SK-N-SH (cell line): ENCODE data around the gene TTC23. TPM values are rescaled to one million over a fixed set of nuclear protein-coding genes. Genes with fewer than 3 reads are reported as not detected.

ENCODE experiments used
- CTCF ChIA-PET: fragments of 300-600, 350-600 bp; formaldehyde crosslinking; extraction: SDS; loops from one replicate; lab custom pipeline; 2021; lab: Yijun Ruan, JAX
- POLR2A ChIA-PET: fragments of 350-600 bp; sonication (Branson Sonifier 250); formaldehyde crosslinking; extraction: SDS; loops from one replicate; lab custom pipeline; 2020; ENCODE audit warnings: antibody characterized with exemption, inconsistent platforms; lab: Yijun Ruan, JAX
- DNase-seq: peaks from one replicate; pipeline ENCODE4 v3.0.0; 2012
- H2AFZ ChIP-seq: fragments of 200-600 bp; sonication (generic); 2 replicates; pipeline ENCODE4 v1.8.1; 2016; ENCODE audit warnings: antibody characterized with exemption, mild to moderate bottlenecking, low read depth
- H3F3A ChIP-seq: fragments of 200-600 bp; sonication (generic); replicated peaks from 2 replicates; pipeline ENCODE3; 2016; ENCODE audit warnings: antibody characterized with exemption, mild to moderate bottlenecking; ENCODE audit not compliant: insufficient read depth
- H3K27ac ChIP-seq, 2 experiments: fragments of 200-500 bp in 1 of 2; fragments of 200-600 bp in 1 of 2; sonication (Bioruptor generic) in 1 of 2; sonication (generic), shearing (Covaris generic) in 1 of 2; 2 replicates each; pipeline versions ENCODE4 v1.5.1 to v1.6.1; 2014 to 2016; ENCODE audit warnings: low read depth in 2 of 2, inconsistent platforms in 1 of 2, low read length in 1 of 2, mild to moderate bottlenecking in 1 of 2, mixed read lengths in 1 of 2
- H3K27me3 ChIP-seq: fragments of 200-600 bp; sonication (generic), shearing (Covaris generic); 2 replicates; pipeline ENCODE4 v1.6.1; 2016; ENCODE audit warnings: mixed run types; ENCODE audit not compliant: insufficient read depth
- H3K36me3 ChIP-seq, 2 experiments: fragments of 200-500 bp in 1 of 2; fragments of 200-600 bp in 1 of 2; sonication (Bioruptor generic) in 1 of 2; sonication (generic) in 1 of 2; replicated peaks in 1 of 2; 2 replicates each; pipeline versions ENCODE3 to v1.5.1; 2014 to 2016; ENCODE audit warnings: low read length in 1 of 2, mild to moderate bottlenecking in 1 of 2; ENCODE audit not compliant: insufficient read depth in 2 of 2, control insufficient read depth in 1 of 2
- H3K4me1 ChIP-seq, 2 experiments: fragments of 200-500 bp in 1 of 2; fragments of 200-600 bp in 1 of 2; sonication (Bioruptor generic) in 1 of 2; sonication (generic), shearing (Covaris generic) in 1 of 2; 2 replicates each; pipeline versions ENCODE4 v1.5.1 to v1.6.1; 2014 to 2016; ENCODE audit warnings: low read depth in 1 of 2, low read length in 1 of 2, mixed run types in 1 of 2; ENCODE audit not compliant: insufficient read depth in 2 of 2, control insufficient read depth in 1 of 2
- H3K4me2 ChIP-seq: fragments of 200-600 bp; sonication (generic), shearing (Covaris generic); 2 replicates; pipeline ENCODE4 v1.6.1; 2017; ENCODE audit warnings: mixed run types
- H3K4me3 ChIP-seq, 2 experiments: fragments of 200-500 bp in 1 of 2; fragments of 200-600 bp in 1 of 2; sonication (Bioruptor generic) in 1 of 2; sonication (generic), shearing (Covaris generic) in 1 of 2; 2 replicates each; pipeline versions ENCODE4 v1.5.1 to v1.8.1; 2014 to 2016; ENCODE audit warnings: low read depth in 2 of 2, inconsistent platforms in 1 of 2, low read length in 1 of 2, mild to moderate bottlenecking in 1 of 2, mixed read lengths in 1 of 2, moderate library complexity in 1 of 2
- H3K79me2 ChIP-seq: fragments of 200-600 bp; sonication (generic); 2 replicates; pipeline ENCODE4 v1.8.1; 2017; ENCODE audit warnings: mild to moderate bottlenecking; ENCODE audit not compliant: insufficient read depth
- H3K9ac ChIP-seq: fragments of 200-600 bp; sonication (generic); 2 replicates; pipeline ENCODE4 v1.6.1; 2017; ENCODE audit warnings: mixed run types
- H3K9me2 ChIP-seq: fragments of 200-600 bp; sonication (generic); 2 replicates; pipeline ENCODE4 v1.6.1; 2017; ENCODE audit warnings: mixed run types
- H3K9me3 ChIP-seq: fragments of 200-600 bp; sonication (generic); 2 replicates; pipeline ENCODE4 v1.6.1; 2017; ENCODE audit warnings: mixed run types, mild to moderate bottlenecking, moderate library complexity
- H4K20me1 ChIP-seq: fragments of 200-600 bp; sonication (generic); 2 replicates; pipeline ENCODE4 v1.6.1; 2017; ENCODE audit warnings: mild to moderate bottlenecking, mixed run types; ENCODE audit not compliant: insufficient read depth
- CHD2 ChIP-seq: fragments of 150-350 bp; IDR thresholded peaks from 2 replicates; pipeline ENCODE4 v1.6.1; 2018; ENCODE audit warnings: low read length; ENCODE audit not compliant: partially characterized antibody
- EP300 ChIP-seq, 2 experiments: IDR thresholded peaks; 2 replicates each; pipeline versions ENCODE4 v1.4.0 to v1.6.1; 2012; ENCODE audit warnings: borderline replicate concordance in 1 of 2, low read depth in 1 of 2, low read length in 1 of 2
- EZH2phosphoT487 ChIP-seq: fragments of 200-600 bp; sonication (generic); IDR thresholded peaks from 2 replicates; pipeline ENCODE4 v1.6.1; 2017; ENCODE audit warnings: low read depth, mixed run types, mild to moderate bottlenecking, antibody characterized with exemption, moderate library complexity, borderline replicate concordance
- FOXJ3 ChIP-seq: sonication (generic); formaldehyde crosslinking; IDR thresholded peaks from 2 replicates; pipeline ENCODE4 v1.5.1; 2020; ENCODE audit warnings: mild to moderate bottlenecking, missing genetic modification reagents
- FOXM1 ChIP-seq: IDR thresholded peaks from 2 replicates; pipeline ENCODE4 v1.4.0; 2012; ENCODE audit warnings: low read depth, mild to moderate bottlenecking
- GATA2 ChIP-seq: sonication (generic); formaldehyde crosslinking; IDR thresholded peaks from 2 replicates; pipeline ENCODE4 v1.5.0; 2020; ENCODE audit warnings: mild to moderate bottlenecking, missing genetic modification reagents
- IRF3 ChIP-seq: fragments of 150-350 bp; IDR thresholded peaks from 2 replicates; pipeline ENCODE4 v1.6.1; 2016; ENCODE audit warnings: mild to moderate bottlenecking, low read depth, low read length
- MXI1 ChIP-seq: IDR thresholded peaks from 2 replicates; pipeline ENCODE4 v1.6.1; 2012; ENCODE audit warnings: mild to moderate bottlenecking, low read depth, low read length, improper control_type of control experiment
- NRF1 ChIP-seq: IDR thresholded peaks from 2 replicates; pipeline ENCODE4 v1.6.1; 2012; ENCODE audit warnings: low read depth, mild to moderate bottlenecking, low read length
- POLR2AphosphoS5 ChIP-seq: IDR thresholded peaks from 2 replicates; pipeline ENCODE4 v1.6.1; 2012; ENCODE audit warnings: low read depth, low read length
- REST ChIP-seq: IDR thresholded peaks from 2 replicates; pipeline ENCODE4 v1.6.1; 2012; ENCODE audit warnings: mild to moderate bottlenecking, low read depth, low read length, moderate library complexity
- RXRA ChIP-seq: IDR thresholded peaks from 2 replicates; pipeline ENCODE4 v1.4.0; 2012; ENCODE audit warnings: low read depth, mild to moderate bottlenecking, borderline replicate concordance
- SMC3 ChIP-seq: IDR thresholded peaks from 2 replicates; pipeline ENCODE4 v1.6.1; 2012; ENCODE audit warnings: low read depth, low read length, improper control_type of control experiment
- TEAD4 ChIP-seq: IDR thresholded peaks from 2 replicates; pipeline ENCODE4 v1.4.0; 2012; ENCODE audit warnings: mild to moderate bottlenecking, borderline replicate concordance; ENCODE audit not compliant: insufficient read depth
- YY1 ChIP-seq: IDR thresholded peaks from 2 replicates; pipeline ENCODE4 v1.4.0; 2012; ENCODE audit warnings: low read depth, mild to moderate bottlenecking
- WGBS: methylation state at CpG from one replicate; pipeline ENCODE4 v1.1.6; 2017; ENCODE audit warnings: low lambda C conversion rate; 5-methylcytosine and 5-hydroxymethylcytosine counted together
- polyA plus RNA-seq, 3 experiments: library from polyadenylated mRNA; depleted of rRNA; stranded (reverse); fragments of >200 nt; gene quantifications; 2 replicates each; pipeline ENCODE4 v1.2.3, GENCODE V29; 2012

Gene TTC23
- polyA plus RNA-seq, 1 of the 3 experiments (the other 2 are of a cell fraction), result 0.79 TPM

GRCh38 chr15:99157456-99157855 is 91.9 kb downstream of the TTC23 start:
- 72% methylated on average over 3 of the region's 3 CpGs for WGBS
- DNase-seq, result no peak
- no peak overlapping the region for H3K4me3 ChIP-seq
- H3K79me2 ChIP-seq, result no peaks in the 10 kb centered on the region
- no peaks in the 10 kb centered on the region for H3F3A ChIP-seq
- TF ChIP-seq REST, result no peak
- TF ChIP-seq MXI1, result no peak
- no peak for TF ChIP-seq FOXJ3 (CRISPR knock-in tag)
- TF ChIP-seq EZH2phosphoT487, result no peak
- TF ChIP-seq SMC3, result no peak
- no peak for TF ChIP-seq TEAD4
- H2AFZ ChIP-seq, result no peak overlapping the region
- H3K4me1 ChIP-seq, result peaks cover 0 to 8% of the 10 kb centered on the region in 2 experiments; a peak in 1 of 4 replicates
- CTCF ChIA-PET, result no interaction called here
- H3K9me2 ChIP-seq, result no peaks in the 10 kb centered on the region
- H3K4me2 ChIP-seq, result no peak overlapping the region
- no peak overlapping the region for H3K9ac ChIP-seq
- peaks cover 0 to 6% of the 10 kb centered on the region in 2 experiments for H3K36me3 ChIP-seq
- POLR2A ChIA-PET, result no interaction called here
- H4K20me1 ChIP-seq, result no peaks in the 10 kb centered on the region
- no peaks in the 10 kb centered on the region for H3K27me3 ChIP-seq
- no peak overlapping the region for H3K27ac ChIP-seq
- H3K9me3 ChIP-seq, result no peaks in the 10 kb centered on the region

GRCh38 chr15:99155961-99156443 is 93.4 kb downstream of the TTC23 start:
- Histone ChIP-seq H3K9me3 (no peaks in the 10 kb centered on the region), H3K27ac (no peak overlapping the region), H3F3A (no peaks in the 10 kb centered on the region), H3K4me2 (peak overlapping the region; percentile 25; the same call in 1 of the 2 replicates), H3K79me2 (no peaks in the 10 kb centered on the region), H3K9me2 (no peaks in the 10 kb centered on the region), H3K4me1 (peaks cover 0 to 8% of the 10 kb centered on the region in 2 experiments; a peak in 1 of 4 replicates), H3K9ac (no peak overlapping the region), H2AFZ (no peak overlapping the region), H3K36me3 (peaks cover 0 to 6% of the 10 kb centered on the region in 2 experiments), H3K27me3 (no peaks in the 10 kb centered on the region), H3K4me3 (no peak overlapping the region), H4K20me1 (no peaks in the 10 kb centered on the region)
- DNase-seq, result no peak
- CTCF ChIA-PET, result no interaction called here
- POLR2A ChIA-PET, result no interaction called here
- WGBS, result 83% methylated on average over 9 of the region's 9 CpGs
- TF ChIP-seq FOXM1, result no peak
- TF ChIP-seq POLR2AphosphoS5, result no peak
- TF ChIP-seq SMC3, result no peak
- no peak for TF ChIP-seq EZH2phosphoT487
- no peak for TF ChIP-seq EP300 (IDR thresholded peaks at IDR 0.05; ENCODE audit: borderline replicate concordance in 1 of 2, low read depth in 1 of 2, low read length in 1 of 2)
- no peak for TF ChIP-seq RXRA
- TF ChIP-seq YY1, result no peak
- TF ChIP-seq REST, result no peak
- TF ChIP-seq IRF3, result no peak
- TF ChIP-seq CHD2, result no peak
- TF ChIP-seq NRF1, result no peak
- no peak for TF ChIP-seq GATA2 (CRISPR knock-in tag)
